Mammary epithelial cell (primary cell): ENCODE data around the gene SH3RF3.

ENCODE experiments used
- CTCF ChIP-seq, 2 donors: IDR thresholded peaks in 1 of 2; conservative IDR thresholded peaks in 1 of 2; 2 replicates each; pipeline ENCODE4 v1.5.1; 2011 to 2012; ENCODE audit warnings: inconsistent platforms in 2 of 2, low read length in 2 of 2, mild to moderate bottlenecking in 2 of 2, control low read depth in 1 of 2, low read depth in 1 of 2; ENCODE audit not compliant: insufficient read depth in 1 of 2; ENCODE audit errors: extremely low read depth in 1 of 2
- EZH2 ChIP-seq: IDR thresholded peaks from 2 replicates; pipeline ENCODE4 v1.6.1; 2012; ENCODE audit warnings: low read length, inconsistent platforms, borderline replicate concordance

- TF ChIP-seq EZH2, result no peak
- TF ChIP-seq CTCF (conservative IDR thresholded peaks at IDR 0.05 in 1 of 2, IDR thresholded peaks at IDR 0.05 in 1 of 2; ENCODE audit: extremely low read depth in 1 of 2, insufficient read depth in 1 of 2, low read depth in 1 of 2, low read length in 2 of 2), result no peak
Measured at GRCh38 chr2:109324861-109325260, 195.9 kb downstream of the SH3RF3 start.
